Measurements from ENCODE around the gene UBALD2. TPM values are rescaled to one million over a fixed set of nuclear protein-coding genes. Genes with fewer than 3 reads are reported as not detected.

UBALD2 gene
- total RNA-seq, 1 donor from 2014 or later = 26.0 TPM

DNA sequence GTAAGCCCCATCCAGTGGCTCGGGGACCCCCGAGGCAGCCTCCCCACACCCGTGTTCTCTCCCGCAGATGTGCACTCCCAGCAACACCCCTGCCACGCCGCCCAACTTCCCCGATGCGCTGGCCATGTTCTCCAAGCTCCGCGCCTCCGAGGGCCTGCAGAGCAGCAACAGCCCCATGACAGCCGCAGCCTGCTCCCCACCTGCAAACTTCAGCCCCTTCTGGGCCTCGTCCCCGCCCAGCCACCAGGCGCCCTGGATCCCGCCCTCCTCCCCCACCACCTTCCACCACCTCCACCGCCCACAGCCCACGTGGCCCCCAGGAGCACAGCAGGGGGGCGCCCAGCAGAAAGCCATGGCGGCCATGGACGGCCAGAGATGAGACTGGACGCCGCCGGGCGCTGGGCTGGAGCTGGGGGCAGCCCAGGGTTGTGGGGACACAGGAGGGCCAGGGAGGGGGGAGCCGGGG lies 5.0 kb downstream of the UBALD2 start:
- TF ChIP-seq, protein P1, sequence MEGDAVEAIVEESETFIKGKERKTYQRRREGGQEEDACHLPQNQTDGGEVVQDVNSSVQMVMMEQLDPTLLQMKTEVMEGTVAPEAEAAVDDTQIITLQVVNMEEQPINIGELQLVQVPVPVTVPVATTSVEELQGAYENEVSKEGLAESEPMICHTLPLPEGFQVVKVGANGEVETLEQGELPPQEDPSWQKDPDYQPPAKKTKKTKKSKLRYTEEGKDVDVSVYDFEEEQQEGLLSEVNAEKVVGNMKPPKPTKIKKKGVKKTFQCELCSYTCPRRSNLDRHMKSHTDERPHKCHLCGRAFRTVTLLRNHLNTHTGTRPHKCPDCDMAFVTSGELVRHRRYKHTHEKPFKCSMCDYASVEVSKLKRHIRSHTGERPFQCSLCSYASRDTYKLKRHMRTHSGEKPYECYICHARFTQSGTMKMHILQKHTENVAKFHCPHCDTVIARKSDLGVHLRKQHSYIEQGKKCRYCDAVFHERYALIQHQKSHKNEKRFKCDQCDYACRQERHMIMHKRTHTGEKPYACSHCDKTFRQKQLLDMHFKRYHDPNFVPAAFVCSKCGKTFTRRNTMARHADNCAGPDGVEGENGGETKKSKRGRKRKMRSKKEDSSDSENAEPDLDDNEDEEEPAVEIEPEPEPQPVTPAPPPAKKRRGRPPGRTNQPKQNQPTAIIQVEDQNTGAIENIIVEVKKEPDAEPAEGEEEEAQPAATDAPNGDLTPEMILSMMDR (IDR thresholded peaks at IDR 0.05; ENCODE audit: borderline replicate concordance) = no peak
- Histone ChIP-seq H3K4me3 (no peak overlapping the region), H3K4me1 (peaks cover 85% of the 10 kb centered on the region), H3K27me3 (ENCODE audit: low read depth) (no peaks in the 10 kb centered on the region), H3K27ac (replicated peaks) (peak overlapping the region; percentile 96), H3K9me3 (replicated peaks) (no peaks in the 10 kb centered on the region), H3K36me3 (peaks cover 15% of the 10 kb centered on the region)
- DNase-seq = no peak
- intact Hi-C loops (cut with micrococcal nuclease) = loop anchor here (10.0 kb wide), 1 partner anchor 85 kb away; no protein-coding TSS in a partner anchor

DNA sequence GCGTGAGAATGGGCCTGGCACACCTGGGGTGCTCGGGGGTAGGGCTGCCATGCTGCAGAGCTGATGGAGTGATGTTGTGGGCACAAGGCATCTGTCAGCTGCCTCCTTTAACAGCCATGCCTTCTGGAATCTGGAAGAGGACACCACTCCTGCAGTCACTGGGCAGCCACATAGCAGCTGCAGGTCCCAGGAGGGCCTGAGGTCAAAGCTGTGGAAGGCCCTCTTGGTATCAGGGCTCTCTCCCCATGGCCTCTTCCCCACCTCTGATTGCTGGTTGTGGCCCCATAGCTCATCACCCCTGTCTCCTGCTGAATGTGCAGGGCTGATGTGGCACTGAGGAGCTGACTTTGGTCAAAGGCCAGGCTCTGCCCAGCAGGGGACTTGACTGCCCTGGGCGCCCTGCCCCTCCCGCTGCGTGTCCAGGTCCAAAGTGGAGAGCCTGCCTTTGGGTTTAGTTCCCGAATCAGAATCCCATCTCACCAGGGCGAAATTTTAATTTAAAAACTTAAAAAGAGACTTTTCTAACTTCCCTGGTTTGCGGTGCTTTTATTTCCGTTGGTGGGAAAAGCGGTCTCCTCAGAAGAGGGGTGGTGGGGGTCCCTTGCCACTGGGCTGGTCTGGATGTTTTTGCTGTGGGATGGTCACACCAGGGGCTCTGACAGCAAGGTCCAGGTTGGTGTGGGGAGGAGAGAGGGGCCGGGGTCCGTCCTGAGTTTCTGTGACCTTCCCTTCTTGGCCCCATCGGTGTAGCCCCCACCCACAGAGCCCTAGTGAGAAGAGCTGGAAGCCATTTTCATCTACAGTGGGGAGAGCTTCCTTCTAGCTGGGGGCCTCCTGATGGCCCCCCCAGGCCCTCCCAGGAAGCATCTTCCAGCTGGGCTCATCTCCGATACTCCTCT lies 5.9 kb downstream of the UBALD2 start:
- TF ChIP-seq, protein P1 (IDR thresholded peaks at IDR 0.05; ENCODE audit: borderline replicate concordance) = no peak
- H3K4me1 ChIP-seq = peaks cover 80% of the 10 kb centered on the region
- peak overlapping the region; percentile 96 for H3K27ac ChIP-seq (replicated peaks)
- no peaks in the 10 kb centered on the region for H3K9me3 ChIP-seq (replicated peaks)
- peaks cover 15% of the 10 kb centered on the region for H3K36me3 ChIP-seq
- H3K27me3 ChIP-seq (ENCODE audit: low read depth) = no peaks in the 10 kb centered on the region
- peak overlapping the region; percentile 59 for H3K4me3 ChIP-seq
- intact Hi-C loops (cut with micrococcal nuclease) = loop anchor here (10.0 kb wide), 1 partner anchor 86 kb away; no protein-coding TSS in a partner anchor
- DNase-seq = no peak

GRCh38 chr17:76271669-76272540 lies 6.8 kb downstream of the UBALD2 start:
- TF ChIP-seq, protein P1 (IDR thresholded peaks at IDR 0.05; ENCODE audit: borderline replicate concordance) = no peak
- no peak for DNase-seq
- no peaks in the 10 kb centered on the region for H3K27me3 ChIP-seq (ENCODE audit: low read depth)
- H3K36me3 ChIP-seq = peaks cover 15% of the 10 kb centered on the region
- H3K4me1 ChIP-seq = peaks cover 71% of the 10 kb centered on the region
- intact Hi-C loops (cut with micrococcal nuclease) = loop anchor here (10.0 kb wide), 1 partner anchor 87 kb away; no protein-coding TSS in a partner anchor
- peak overlapping the region; percentile 63 for H3K27ac ChIP-seq (replicated peaks)
- H3K9me3 ChIP-seq (replicated peaks) = no peaks in the 10 kb centered on the region
- peak overlapping the region; percentile 59 for H3K4me3 ChIP-seq

DNA sequence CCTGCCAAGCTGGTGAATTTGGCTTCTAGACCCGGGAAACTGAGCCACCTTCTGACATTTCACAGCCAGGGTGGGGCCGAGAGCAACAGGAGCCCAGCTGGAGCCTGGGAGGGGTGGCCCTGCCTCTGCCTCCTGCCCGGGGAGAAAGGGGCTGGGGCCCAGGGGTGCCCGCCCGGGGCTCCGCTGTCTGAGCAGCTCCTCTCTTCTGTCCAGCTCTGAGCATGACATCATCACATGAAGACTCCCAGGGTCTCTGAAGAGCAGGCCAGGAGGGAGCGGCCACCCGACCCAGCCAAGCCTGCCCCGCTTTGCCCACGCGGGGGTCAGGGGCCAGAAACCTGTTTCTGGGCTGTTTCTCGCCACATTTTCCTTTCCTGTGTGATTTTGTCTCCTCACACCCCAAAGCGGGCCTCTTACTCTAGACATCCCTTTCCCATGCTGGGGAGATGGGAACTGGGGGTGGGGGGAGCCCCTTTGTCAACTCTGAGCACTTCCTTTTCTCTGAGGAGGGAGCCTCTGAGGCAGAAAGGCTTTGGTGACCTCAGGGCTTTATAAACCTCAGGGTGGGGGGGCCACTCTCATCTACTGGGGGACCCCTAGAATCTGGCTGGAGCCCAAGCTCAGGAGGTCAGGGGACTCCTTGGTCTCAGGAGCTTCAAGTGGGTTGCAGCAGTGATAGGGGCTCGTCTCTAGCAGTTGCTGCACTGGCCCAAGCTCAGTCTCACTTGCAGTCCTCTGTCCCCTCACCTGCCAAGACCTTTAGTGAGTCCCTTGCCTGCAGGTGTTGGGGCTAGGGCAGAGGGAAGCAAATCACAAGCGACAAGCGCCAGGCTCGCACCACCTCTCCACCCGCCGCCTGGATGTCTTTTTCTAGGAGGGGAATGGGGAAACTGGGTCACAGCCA lies 7.6 kb downstream of the UBALD2 start:
- Histone ChIP-seq H3K36me3 (peaks cover 15% of the 10 kb centered on the region), H3K27me3 (ENCODE audit: low read depth) (no peaks in the 10 kb centered on the region), H3K9me3 (replicated peaks) (no peaks in the 10 kb centered on the region), H3K4me3 (peak overlapping the region; percentile 59), H3K4me1 (peaks cover 62% of the 10 kb centered on the region), H3K27ac (replicated peaks) (peak overlapping the region; percentile 63)
- TF ChIP-seq, protein P1 (IDR thresholded peaks at IDR 0.05; ENCODE audit: borderline replicate concordance) = no peak
- intact Hi-C loops (cut with micrococcal nuclease) = loop anchor here (10.0 kb wide), 1 partner anchor 88 kb away; no protein-coding TSS in a partner anchor
- DNase-seq = no peak
